ENCODE measurements around the gene SLC15A1.

SLC15A1 gene

DNA sequence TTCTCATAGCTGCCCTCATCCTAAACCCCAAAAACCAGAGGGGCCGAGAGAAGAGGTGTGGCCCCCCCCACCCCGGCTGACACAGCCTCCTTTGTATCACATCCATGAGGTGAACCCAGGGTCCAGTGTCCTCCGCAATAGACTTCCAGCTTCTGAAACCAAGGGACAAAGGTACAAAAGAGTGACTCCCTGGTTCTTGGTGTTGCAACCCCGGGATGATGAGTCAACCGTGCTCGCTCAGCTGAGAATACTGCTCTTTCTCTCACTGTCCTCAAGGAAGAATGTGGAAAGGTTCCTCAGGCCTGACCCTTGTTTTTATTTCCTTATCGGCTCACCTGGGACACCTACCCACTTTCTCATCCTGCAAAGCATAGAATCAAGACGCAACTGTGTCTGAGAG lies 5.5 kb downstream of the SLC15A1 start:
- DNase-seq, result no peak

DNA sequence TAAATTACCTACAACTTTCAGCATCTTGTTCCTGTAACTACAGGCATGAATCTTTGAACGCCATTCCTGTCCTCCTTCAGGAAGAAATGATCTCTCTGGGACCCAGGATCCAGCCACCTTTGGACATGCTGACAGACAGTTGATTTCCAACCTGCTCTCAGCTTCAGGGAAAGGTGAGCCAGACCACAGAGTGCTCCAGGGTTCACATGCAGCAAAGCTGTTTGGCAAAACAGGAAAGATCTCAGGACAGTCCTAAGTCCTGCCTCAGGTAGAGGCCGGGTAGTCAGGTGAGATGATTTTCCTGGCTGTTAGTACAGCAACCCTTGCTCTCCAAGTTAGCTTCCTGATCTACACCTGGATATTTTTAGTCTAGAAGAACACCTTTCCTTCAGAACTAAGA lies 9.1 kb downstream of the SLC15A1 start:
- no peak for DNase-seq

DNA sequence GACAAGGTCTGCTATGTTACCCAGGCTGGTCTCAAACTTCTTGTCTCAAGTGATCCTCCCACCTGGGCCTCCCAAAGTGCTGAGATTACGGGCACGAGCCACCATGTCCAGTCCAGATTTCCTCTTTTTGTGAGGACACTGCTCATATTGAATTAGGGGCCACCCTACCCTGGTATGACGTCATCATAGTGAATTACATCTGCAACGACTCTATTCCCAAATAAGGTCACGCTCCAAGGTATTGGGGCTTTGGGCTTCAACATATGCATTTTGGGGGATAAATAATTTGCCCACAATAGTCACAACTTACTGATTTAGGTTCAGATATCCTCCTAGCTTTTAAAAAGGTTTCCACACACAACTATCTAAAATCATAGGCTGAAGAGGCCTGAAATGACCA lies 9.5 kb downstream of the SLC15A1 start:
- no peak for DNase-seq

DNA sequence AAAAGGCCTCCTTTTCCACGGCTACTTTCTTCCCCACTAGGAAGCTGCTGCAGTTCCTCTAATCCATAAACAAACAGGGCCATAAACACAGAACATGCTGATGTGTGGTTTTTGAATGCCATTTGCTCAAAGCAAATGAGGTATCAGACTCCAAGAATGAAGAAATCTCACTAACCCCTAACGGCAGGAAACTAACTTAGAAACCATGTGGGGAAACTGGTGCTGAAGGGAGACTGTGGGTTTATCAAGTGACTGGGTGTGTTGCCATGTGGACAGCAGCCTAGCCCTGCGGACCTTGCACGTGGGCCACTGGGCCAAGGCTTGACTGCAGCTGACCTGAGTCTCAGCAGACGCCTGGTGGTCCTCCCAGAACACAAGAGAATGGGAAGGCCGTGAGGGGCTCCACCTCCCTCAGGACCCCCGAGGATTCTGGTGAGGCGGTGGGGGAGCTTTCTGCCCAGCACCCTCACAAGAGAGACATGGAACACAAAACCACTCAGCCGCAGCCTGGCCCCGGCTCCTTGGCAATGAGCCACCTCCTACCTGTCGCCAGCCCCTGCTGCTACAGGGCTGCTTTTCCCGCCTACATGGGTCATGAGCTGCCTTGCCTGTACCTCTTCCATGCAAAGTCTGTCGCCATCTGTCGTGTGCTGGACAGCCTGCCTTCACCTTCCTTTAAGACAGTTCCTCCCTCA lies 10.6 kb downstream of the SLC15A1 start:
- DNase-seq, result no peak

DNA sequence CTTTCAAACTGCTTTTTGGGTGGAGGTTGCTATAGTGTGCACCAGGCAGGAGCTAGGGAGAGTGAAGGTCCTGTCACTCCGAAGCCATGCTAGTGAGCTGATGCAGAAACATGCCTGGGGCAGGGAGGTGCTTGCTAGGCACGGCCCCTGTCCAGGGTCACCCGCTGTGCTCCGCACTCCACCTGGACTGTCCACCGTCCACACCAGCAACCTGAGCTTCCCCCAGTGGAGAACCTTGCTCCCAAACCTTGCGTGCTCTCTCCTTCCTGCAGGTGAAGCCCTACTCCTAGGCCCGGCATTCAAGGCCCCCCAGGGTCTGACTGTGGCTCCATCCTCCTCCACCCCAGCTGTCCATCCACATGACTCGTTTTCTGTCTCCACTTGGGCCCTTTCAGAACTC lies 12.3 kb downstream of the SLC15A1 start:
- DNase-seq, result no peak

DNA sequence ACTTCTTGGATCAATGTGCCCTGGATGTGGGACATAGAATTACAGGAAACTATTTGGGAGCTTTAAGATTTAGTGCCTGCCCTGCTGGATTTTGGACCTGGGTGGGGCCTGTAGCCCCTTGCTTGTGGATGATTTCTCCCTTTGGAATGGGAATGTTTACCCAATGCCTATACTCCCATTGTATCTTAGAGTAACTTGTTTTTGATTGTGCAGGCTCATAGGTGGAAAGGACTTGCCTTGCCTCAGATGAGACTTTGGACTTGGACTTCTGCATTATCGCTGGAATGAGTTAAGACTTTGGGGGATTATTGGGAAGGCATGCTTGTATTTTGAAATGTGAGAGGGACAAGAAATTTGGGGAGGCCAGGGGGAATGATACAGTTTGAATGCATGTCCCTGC lies 13.5 kb downstream of the SLC15A1 start:
- DNase-seq, result no peak

DNA sequence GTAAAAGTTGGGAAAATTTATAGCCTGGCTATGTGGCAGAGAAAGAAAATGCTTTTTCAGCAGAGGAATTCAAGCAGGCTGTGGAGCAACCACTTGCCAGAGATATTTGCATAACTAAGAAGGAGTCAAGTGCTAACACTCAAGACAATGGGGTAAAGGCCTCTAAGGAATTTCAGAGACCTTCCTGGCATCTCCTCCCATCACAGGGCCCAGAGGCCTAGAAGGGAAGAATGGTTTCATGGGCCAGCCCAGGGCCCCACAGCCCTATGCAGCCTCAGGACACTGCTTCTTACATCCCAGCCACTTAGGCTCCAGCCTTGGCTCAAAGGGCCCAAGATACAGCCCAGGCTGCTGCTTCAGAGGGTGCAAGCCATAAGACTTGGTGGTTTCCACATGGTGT lies 14.3 kb downstream of the SLC15A1 start:
- no peak for DNase-seq

DNA sequence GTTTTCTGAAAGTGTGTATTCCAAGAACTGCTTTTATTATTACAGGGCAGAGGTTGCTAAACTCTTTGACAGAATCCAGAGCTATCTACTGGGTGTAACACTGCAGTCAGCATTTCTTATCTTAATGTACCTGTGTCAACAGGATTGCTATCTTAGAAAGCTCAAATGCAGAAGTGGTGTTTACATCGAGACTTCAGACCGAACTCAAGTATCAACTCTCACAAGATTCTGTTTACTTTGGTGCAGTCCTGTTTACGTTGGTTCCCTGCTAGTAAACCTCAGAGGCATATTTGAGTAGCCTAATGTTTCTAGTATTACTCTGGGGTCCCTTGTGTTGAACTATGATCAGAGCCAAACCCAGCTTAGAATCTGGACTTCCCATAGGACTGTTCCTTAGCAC lies 20.5 kb downstream of the SLC15A1 start:
- no peak for DNase-seq

DNA sequence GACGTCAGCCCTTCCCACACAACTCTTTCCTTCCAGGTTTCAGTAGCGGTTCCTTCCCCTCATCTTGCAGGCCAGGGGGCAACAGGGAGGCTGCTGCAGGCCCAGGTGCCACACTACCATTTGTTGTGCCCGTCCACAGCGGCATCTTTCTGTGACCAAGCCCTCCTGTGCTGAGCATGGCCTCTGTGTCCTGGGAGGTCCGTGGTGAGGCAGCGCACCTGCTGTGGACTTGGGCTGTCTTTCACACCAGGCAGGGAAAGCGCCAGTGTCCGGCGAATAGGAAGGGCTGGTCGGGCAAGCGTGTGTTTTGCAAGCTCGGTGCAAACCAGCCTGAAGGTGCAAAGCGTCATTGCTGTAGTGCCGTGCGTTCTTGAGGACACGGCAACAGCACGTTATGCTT lies 21.4 kb downstream of the SLC15A1 start:
- DNase-seq, result no peak

DNA sequence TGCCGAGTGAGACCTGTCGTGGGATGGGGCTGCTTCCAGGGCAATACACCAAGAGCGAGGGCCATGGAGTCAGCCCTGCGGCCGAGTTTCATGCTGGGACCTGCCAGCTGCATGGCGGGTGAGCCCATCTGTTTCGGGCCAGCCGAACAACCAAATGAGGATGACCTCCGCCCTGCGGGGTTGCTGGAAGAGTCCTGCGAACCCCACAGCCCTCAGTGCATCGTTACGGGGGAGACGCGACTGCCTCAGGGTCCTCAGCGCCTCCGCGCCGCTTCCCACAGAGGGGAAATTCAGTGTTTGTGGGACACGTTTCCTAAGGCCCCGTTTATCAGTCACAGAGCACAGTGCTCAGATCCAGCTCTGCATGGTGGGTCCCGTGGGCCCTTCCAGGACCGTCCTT lies 22.0 kb downstream of the SLC15A1 start:
- no peak for DNase-seq

DNA sequence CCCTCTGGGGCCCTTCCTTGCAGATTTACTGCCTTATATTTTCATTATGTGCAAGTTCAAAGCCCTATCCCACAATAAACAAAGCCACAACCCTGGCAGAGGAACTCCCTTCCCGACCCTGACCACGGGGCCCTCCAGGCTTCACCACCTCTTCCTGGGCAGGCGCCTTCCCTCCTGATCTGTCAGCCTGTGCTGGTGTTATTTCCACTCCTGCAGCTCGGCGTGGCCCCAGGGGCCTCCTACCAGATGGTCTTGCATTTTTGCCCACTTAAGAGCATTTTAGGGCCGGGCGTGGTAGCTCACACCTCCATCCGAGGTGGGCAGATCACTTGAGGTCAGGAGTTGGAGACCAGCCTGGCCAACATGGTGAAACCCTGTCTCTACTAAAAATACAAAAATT lies 22.8 kb downstream of the SLC15A1 start:
- DNase-seq, result no peak

DNA sequence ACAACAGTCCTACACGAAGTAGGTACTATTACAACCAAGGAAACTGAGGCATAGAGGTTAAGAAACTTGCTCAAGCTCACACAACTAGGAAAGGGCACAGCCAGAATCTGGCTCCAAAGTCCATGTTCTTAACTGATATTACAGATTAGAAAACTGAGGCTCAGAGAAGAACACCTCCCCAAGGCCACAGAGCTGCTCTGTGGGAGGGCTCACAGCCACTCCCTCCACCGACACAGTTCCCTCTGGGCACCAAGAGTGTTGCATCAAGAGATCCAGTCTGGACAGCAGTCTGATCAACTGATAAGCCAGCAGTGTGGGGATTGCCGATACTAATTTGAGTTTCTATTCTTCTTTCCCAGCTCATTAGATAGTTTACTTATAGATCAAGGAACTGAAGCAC lies 29.5 kb downstream of the SLC15A1 start:
- DNase-seq, result no peak

DNA sequence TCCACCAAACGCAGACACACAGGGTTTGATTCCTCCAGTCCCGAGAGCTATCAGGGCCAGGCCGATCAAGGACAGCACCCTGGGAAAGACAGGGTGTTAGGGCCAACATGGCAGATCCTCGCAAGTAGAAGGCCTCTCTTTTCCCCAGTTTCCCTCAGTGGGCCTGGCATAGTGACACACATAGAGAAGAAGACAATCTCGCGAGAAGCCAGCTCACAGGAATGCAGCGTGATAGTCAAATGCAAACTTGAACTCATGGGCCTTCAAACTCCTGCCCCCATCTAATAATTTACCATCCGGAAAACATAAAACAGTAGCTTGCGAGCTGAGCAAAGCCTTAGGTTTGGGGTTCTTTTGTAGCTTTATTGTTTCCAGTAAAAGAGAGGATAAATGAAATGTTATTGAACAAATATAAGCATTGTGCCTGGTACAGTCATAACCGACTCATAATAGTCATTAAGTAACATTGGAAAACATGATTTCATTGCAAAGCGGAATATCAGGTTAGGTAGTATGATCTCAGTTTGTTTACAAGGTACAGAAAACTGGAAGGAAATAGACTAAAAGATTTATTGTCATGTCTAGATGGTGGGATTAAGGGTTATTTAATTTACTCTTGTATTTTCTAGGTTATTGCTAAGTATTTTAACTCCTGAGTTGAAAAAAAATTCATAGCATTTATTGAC lies 30.5 kb downstream of the SLC15A1 start:
- no peak for DNase-seq

DNA sequence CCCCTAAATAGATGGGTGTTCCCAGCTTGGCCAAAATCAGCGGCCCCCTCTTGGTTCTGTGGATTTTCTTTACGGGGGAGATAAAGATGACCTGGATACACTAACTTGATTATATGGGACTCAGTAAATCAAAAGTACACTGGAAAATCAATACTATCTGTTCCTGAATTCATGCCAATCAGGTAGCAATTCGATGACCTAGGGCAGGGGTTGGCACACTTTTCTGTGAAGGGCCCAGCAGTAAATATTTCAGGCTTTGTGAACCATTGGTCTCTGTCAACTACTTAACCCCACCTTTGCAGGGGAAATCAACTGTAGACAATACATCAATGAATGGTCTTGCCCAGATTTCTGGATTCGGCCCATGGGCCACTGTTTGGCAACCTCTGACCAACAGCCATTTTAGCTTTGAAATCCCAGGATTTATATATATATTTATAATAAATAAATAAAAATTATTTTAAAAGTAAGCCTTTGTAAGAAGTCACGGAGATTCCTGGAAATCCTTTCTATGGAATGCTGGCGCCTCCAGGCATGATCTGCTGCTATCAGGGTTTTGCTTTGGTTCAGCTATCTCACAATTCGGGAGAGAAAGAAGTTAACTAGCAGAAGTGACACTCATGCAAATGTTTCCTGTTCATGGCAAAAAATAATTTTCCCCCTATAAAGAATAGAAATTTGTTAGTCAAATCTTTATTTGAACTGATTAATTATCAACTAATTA lies 32.8 kb downstream of the SLC15A1 start:
- no peak for DNase-seq

DNA sequence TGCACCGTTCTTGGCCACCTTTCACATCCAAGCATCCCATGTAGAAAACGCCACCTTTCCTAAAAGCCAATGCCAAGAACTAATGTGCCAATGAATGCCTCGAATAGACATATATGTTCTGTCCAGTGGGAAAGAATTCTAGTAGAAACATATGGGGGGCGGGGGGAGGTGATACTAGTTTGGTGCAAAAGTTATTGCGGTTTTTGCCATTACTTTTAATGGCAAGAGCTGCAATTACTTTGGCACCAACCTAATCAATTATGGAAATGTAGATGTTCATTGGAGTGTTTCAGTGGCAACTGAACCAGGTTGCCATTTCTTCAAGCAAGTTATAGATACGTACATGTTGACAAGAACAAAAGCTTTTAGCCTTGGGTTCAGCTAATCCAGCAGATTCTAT lies 34.6 kb downstream of the SLC15A1 start:
- no peak for DNase-seq

DNA sequence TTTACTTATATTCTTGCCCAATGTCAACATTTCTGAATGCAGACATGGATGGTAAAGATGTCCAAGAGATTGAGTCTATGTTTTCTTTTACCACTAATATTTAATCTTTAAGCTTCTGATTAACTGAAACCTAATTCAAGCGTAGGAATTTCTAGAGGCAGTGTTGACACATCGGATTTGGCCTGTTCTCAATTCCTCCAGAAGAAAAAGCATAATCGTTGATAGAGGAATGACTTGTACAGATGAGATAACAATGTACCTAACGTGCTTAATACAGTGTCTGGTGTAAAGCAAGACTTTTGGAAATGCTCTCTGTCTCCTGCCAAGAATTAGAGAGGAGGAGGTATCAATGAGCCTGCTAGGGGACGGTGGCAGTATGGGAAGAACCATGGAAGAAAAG lies 35.2 kb downstream of the SLC15A1 start:
- DNase-seq, result no peak

DNA sequence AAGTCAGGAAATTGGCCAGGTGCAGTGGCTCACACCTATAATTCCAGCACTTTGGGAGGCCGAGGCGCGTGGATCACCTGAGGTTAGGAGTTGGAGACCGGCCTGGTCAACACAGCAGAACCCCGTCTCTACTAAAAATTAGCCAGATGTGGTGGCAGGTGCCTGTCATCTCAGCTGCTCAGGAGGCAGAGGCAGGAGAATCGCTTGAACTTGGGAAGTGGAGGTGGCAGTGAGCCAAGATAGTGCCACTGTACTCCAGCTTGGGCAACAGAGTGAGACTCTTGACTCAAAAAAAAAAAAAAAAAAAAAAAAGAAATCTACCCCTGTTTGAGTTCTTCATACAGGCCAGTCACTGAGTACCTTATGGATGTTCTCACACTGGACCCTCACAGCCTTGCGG lies 42.0 kb downstream of the SLC15A1 start:
- no peak for DNase-seq

DNA sequence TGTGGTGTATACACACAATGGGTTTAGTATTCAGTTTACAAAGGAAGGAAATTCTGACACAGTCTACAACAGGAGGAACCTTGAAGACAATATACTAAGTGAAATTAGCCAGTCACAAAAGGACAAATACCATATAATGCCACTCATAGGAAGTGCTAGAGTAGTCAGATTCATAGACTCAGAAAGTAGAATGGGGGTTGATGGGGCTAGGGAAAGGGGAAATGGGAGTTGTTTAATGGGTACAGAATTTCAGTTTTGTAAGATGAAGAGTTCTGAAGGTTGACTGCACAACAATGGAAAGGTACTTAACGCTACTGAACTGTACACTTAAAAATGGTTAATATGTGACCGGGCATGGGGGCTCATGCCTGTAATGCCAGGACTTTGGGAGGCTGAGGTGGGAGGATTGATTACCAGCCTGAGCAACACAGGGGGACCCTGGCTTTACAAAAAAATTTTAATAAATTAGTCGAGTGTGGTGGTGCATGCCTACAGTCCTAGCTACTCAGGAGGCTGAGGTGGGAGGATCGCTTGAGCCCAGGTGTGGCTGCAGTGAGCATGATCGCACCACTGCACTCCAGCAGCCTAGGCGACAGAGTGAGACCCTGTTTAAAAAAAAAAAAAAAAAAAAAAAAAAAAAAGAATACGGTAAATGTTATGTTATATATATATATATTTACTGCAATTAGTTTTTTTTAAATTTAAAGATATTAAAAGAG lies 45.0 kb downstream of the SLC15A1 start:
- no peak for DNase-seq

DNA sequence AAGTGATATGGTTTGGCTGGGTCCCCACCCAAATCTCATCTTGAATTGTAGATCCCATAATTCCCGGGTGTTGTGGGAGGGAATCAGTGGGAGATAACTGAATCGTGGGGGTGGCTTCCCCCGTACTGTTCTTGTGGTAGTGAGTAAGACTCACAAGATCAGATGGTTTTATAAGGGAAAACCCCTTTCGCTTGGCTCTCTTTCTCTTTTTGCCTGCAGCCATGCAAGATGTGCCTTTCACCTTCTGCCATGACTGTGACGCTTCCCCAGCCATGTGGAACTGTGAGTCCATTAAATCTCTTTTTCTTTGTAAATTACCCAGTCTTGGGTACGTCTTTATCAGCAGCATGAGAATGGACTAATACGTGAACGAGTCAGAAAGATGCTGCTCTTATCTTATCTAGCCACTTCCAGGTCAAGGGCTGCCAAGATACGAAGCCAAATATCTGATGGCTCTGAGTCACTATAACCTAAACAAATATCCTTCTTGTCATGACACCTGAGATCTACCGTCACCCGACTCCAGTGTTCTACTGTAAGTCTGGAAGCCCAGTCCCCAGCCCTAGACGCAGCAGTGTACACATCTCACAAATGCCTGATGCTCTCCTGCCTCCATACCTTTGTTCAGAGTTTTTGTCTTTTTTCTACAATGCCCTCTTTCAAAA lies 45.9 kb downstream of the SLC15A1 start:
- no peak for DNase-seq

DNA sequence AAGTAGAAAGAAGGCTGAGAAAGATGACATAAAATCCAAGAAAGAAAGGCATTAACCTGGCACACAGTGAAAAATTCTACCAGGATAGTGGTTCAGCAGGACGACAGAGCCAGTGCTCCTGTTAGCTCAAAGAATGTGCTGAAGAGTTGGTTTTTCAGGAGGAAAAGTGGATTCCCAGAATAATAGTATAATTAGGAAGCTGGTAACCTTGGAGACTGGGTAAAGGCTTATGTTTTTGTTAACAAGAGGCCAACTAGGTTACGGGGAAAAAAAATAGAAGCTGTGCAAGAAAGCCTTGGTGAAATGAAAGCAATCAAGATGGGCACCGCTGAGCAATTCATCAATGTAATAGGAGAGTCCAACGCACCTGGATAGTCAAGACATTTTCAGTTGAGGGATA lies 54.7 kb downstream of the SLC15A1 start:
- DNase-seq, result no peak

DNA sequence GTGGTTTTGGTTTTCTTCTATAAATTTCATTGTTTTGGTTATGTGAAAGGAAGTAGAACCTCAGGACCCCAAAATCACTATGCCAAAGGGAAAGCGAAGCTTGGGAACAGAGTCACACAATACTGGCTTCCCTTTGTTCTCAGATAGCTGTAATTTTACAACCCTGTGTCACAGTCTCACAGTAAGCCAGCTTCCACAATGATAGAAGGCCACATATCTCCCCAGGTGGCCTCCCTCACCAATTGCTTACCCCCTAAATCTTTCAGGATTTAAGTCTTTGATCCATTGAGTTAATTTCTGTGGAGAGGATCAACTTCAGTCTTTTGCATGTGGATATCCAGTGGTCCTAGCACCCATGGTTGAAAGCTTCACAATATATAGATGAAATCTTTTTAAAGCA lies 58.7 kb downstream of the SLC15A1 start:
- no peak for DNase-seq

DNA sequence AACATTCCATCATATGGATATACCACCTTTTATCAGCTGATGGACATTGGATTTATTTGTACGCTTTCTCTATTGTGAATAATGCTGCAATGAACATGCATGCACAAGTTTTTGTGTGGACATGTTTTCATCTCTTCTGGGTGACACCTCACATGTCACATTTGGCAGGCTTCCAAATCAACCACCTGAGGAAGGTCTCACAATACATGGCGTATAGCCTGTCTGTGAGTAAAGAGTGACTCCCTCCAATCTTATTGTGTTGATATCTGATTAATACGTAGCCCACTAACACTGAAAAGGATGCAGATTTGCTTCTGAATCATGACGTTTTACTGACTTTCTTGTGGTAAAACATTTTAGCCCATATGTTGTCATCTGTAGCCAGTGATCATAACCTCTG lies 61.1 kb downstream of the SLC15A1 start:
- DNase-seq, result no peak

DNA sequence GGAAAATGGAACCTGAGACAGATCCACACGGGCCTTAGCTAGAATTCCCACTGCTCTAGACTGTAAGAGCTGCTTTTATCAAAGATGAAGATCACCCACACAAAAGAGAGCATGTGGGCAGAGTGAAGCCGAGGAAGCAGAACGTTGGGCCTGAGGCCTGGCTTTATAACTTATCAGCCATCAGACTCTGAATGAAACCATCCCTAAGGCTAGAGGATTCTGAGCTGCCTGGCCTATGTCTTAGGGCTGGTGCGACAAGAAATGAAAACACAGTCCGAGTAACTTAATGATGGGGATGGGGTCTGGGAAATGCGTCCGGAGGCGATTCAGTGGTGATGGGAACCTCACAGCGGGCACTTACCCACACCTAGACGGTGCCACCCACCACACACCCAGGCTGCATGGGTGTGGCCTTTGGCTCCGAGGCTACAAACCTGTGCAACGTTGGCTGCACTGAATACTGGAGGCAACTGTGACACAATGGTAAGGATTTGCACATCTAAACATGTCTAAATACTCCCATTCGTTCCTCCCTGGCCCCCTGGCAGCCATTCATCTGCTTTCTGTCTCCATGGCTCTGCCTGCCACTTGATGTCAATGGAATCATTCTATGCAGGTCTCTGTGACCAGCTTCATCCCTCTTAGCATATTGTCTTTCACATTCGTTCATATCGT lies 62.0 kb downstream of the SLC15A1 start:
- DNase-seq, result no peak
